AG08396 (cell line): ENCODE results near the gene MPRIP.

Experiments
- DNase-seq: peaks from one replicate; pipeline ENCODE4 v3.0.0; 2012; ENCODE audit warnings: low spot score, mixed read lengths

MPRIP gene

GRCh38 chr17:17071531-17072360 is 29.5 kb downstream of the MPRIP start:
- no peak for DNase-seq

DNA sequence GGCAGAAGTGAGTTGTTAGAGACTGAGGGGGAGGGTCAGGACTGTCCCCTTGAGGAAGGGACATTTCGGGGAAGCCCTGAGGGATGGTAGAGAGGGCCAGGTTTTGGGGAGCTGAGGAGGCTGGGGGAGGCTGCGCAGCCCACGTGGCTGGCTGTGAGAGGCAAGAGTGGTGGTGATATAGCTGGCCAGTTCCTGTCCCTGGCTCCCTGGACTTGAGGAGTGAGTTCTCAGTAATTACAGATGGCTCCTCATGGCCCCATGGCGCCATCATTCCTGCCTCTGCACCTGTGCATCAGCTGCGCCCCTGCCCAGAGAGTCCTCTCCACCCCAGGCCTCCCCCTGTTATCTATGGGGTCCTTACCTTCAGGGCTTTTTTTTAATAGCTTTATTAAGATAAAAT is 30.3 kb downstream of the MPRIP start:
- DNase-seq, result no peak

DNA sequence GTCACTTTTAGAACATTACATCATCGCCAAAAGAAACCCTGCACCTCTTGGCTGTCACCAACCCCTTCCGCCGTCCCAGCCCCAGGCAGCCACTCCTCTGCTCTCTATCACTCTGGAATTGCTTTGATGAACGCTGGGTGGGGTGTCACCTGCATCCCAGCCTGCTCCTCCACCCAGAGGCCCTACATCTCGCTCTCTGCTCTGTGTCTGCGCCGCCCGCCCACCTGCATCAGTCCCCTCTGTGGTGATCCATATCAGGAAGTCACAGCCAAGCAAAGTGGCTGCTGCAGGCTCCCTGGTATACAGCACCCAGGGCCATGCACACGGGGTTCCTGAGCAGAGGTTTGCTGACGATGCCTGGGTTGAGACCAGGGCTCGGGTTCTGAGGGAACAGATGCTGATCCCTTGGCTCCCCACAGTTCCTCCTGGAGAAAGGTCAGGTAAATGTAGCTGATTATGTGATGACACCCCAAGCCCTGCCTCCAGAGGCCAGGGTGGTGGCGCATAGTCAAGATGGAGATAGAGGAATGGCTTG is 30.8 kb downstream of the MPRIP start:
- no peak for DNase-seq

DNA sequence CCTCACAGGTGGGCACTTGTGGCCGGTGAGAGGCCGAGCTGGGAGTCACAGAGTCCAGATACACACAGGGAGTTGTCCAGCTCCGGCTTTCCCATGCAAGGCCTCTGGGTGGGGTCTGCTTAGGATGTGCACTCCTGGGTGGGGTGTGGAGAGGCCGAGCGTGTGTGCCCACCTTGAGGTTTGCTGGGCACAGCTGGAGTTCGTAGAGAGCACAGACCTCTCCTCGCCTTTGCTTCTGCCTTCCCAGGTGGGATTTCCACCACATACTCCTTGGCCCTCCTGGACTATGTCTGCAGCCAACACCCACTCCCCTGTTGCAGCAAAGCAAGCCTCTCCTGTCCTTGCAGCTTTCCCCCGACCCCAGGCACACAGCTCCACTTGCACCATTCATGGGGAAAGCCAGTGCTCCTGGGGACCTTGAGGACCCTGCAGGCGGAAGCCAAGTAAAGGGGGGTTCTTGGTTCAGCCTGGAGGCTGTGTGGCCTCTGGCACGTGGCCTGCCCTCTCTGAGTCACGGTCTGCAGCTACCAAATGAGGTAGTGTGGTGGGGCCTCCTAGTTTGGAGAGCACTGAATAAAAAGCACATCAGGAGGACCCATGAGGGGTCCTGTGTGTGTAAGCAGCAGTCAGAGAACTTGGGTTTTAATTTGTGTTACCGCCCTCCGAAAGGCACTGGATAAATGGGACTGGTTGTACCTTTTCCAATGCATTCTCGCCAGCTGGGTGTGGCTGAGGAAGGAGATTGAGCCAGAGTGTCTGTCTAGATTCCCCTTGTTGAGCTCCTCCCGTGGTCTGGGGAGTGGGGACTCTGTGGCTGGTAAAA is 31.5 kb downstream of the MPRIP start:
- no peak for DNase-seq

GRCh38 chr17:17075125-17075781 is 33.0 kb downstream of the MPRIP start:
- DNase-seq, result peak; percentile 45

- no peak for DNase-seq
Measured at GRCh38 chr17:17076066-17076465, 33.8 kb downstream of the MPRIP start.

- DNase-seq, result no peak
Measured at GRCh38 chr17:17077101-17077500, 34.8 kb downstream of the MPRIP start.

DNA sequence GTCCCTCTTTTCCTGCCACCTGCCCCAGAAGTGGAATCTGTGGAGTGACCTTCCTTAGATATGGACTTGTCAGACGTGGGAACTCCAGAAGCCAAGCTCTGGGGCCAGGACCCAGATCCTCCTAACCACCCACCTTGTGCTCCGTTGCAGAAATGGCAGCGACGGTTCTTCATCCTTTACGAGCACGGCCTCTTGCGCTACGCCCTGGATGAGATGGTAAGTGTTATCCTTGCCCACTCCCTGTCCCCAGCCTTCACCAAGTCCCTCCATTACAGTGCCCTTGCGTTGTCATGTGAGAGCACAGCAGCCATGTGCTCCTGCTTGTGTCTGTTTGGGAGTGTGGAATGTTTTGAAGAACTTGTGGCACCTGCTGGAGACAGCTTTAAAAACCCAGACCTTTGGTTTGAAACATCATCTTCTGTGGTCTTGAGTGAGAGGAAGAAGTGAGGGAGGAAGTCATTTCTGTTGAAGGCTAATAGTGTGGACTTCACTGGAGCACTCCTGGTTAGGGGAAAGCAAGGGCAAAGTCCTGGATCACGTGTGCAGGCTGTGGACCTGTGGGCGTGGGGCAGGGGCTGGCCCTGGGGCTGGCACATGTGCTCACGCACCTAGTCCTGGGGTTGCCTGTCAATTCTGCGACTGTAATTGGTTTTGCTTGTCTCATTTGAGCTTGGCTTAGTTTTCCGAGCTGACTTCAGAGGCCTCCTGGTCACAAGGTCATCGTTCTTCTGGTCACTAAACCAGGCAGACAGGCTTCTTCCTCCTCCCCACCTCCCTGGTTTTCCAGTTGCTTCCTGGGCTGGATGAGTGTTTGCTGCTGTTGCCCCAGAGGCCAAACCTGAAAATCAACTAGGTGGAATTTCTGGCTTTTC is 35.8 kb downstream of the MPRIP start:
- DNase-seq, result no peak

DNA sequence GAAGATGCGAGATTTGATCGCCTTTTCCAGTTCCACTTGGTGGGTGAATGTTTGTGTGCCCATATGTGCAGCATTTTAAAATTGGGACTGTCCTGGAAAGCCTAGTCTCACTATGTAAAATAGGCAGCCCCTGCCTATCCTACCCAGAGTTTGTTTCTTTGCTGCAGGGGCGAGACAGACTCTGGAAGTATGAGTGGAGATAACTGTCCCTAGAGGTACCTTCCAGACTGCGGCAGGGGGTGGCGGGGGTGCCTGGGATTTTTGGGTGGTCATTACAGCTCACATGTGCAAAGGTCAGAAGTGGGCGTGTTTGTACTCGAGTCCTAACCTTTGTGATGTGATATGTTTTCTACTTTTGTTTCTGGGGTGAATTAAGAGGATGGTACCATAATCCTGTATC is 36.6 kb downstream of the MPRIP start:
- no peak for DNase-seq

DNA sequence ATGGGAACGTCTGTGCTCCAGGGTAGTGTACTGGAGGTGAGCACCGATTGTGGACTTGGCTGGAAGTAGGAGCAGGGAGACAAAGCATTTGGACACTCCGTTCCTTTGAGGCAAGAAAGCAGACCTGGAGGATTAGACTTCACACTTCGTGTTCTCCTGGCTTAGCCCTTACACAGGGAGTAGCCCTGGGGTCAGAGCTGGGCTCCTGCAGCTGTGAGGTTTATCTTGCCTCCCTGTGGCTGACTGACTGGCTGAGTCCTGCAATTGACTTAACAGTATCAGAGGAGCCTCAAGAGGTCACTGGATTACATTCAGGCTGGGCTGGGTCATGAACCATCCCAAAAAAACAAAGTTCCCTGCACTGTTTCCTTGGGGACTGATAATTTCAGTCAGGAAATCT is 37.1 kb downstream of the MPRIP start:
- DNase-seq, result no peak

GRCh38 chr17:17079761-17080160 is 37.5 kb downstream of the MPRIP start:
- DNase-seq, result no peak

DNA sequence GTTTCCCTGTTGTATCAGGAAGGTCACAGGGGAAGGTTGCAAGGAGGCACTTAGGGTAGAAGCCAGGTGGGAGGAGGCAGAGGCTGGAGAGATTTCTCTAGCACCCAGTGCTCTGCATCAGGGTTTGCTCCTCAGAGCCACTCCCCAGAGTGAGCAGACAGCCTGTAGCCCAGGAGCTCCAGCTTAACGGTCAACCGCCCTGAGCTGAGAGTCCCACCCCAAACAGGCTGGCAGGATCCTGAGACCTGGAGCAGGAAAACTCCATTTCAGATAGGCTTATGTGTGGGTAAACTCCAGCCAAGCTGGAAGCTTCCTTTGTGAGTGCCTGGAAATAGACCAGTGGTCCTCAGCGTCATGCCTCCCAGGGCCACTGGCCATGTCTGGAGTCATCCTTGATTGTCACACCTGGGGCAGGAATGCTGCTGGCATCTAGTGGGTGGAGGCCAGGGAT is 37.9 kb downstream of the MPRIP start:
- DNase-seq, result no peak

DNA sequence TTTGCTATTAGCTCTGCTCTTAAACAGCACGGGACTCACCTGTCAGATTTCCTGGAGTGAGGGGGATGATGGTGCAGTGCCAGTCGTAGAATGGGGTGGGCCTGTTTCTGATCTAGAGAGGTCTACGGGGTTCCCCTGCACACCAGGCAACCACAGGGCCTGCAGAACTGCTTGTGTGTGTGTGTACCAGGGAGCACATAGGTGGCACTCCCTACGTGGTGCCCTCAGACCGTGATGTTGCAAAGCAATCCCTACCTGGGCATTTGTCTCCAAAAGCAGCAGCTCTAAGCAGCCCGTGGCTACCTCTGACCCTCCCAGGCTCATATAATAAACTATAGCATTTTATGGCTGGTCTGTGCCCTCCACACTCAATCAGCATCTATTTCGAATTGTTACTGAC is 38.5 kb downstream of the MPRIP start:
- DNase-seq, result no peak

DNA sequence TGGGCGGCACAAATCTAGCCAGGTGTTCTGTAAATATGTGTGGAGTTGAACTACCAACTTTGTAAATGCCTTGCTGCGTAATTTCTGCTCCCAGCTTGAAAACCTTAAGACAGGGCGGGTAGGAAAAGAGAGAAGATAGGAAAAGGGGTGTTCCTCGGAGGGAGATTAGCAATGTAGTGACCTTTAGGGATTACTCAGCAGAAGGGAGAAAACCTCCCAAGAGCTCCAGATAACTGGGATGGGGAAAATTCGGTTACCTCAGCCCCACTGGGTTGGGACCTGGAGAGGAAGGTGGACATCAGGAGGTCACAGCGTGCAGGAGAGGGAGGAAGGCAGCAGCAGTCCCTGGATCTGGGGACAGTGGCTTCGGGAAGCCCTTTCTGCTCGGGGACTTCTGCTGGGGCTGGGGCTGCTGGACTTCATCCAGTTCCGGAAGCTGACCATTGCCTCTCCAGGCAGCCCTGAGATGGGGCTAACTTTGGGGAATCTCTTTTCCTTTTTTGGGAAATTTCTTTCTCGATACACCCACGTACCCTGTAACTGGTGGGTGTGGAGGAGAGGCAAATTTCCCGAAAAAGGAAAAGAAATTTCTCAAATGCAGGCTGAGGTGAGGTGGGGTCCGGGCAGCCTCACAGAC is 39.2 kb downstream of the MPRIP start:
- no peak for DNase-seq

- no peak for DNase-seq
Measured at GRCh38 chr17:17082878-17083277, 40.6 kb downstream of the MPRIP start.

- DNase-seq, result no peak
Measured at GRCh38 chr17:17084317-17084835, 42.1 kb downstream of the MPRIP start.

DNA sequence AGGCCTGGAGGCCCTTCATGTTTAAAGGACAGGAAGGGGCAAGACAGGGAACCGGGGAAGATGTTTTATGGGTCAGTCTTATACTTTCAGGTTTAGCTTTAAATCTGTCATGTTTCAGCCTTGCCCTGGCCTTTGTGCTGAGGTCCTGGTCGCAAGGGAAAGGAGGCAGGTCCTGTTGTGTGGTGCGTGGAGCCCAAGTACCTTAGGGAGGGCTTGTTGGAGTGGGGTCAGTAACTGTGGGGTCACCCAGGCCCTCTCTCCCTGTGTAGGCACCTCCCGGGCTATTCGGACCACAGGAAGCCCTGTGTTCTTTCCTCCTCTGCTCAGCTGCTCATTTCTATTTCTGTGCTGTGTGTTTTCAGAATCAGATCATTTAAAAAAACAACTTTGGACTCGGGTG is 42.7 kb downstream of the MPRIP start:
- DNase-seq, result no peak

GRCh38 chr17:17086585-17086984 is 44.3 kb downstream of the MPRIP start:
- no peak for DNase-seq

DNA sequence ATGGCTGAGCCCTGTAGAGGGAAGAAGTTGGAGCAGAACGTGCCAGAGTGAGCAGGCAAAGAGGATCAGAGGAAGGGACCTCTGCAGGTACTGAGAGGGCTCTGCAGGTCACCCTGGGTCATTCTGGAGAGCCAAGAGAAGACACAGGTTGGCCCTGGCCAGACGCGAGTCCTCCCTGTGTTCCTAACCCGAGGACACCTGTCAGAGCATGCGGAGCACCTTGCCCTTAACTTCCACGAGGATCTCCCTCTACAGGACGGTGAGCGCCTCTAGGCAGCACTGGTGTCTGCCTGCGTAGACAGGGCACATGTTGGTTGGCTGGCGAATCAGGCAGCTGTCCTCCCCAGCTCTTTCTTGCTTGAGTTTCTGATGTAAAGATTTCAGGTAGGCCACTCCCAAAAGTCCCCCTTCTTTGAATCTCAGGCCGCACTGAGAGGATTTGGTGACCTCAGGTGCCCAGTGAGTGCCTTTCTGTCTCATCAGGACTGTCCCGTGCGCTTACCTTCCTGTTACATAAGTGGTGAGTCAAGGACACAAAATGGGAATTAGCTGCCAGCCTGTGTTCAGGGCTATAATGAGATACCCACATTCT is 45.3 kb downstream of the MPRIP start:
- DNase-seq, result no peak

DNA sequence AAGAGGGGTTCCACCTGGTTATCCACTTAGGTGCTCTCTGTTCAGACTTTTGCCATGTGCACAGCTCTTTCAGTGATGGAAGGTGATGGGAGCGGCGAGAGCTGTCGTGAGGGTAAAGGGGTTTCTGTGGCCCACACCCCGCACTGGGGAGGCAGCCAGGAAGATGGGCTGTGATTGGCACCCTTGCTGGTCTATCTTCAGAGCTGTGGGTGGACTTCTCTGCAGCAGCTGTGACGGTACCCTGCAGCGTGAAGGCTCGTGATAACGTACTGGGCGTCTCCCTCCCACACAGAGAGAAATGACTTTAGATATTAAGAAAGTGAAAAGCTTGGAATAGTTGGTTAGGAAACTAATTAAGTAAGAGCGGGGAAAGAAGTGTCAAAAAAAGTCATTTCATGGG is 45.8 kb downstream of the MPRIP start:
- DNase-seq, result no peak
